Measurements from ENCODE around the gene TEAD1. TPM values are rescaled to one million over a fixed set of nuclear protein-coding genes. Genes with fewer than 3 reads are reported as not detected.

TEAD1 gene
- total and polyA plus RNA-seq, 10 of the 15 experiments (the other 5 are each of a cell fraction or from before 2014, with no cell fraction given), result 0.01 to 0.59 (median 0.04) TPM; not detected in 6

GRCh38 chr11:12711496-12711895 lies 37.3 kb downstream of the TEAD1 start:
- ChIA-PET SMC1A (ENCODE audit: uncharacterized antibody, unreplicated experiment) (no interaction called here), CTCF (no interaction called here), RAD21 (ENCODE audit: unreplicated experiment) (no interaction called here), POLR2A (no interaction called here)
- Histone ChIP-seq H3K27ac (ENCODE audit: control insufficient read depth, insufficient read depth) (no peak overlapping the region), H3K9ac (ENCODE audit: control insufficient read depth, insufficient read depth, low read length) (no peak overlapping the region), H3K4me2 (ENCODE audit: control insufficient read depth, insufficient read depth) (no peak overlapping the region), H2AFZ (ENCODE audit: control insufficient read depth, low read depth, low read length) (no peak overlapping the region), H3K36me3 (ENCODE audit: control insufficient read depth in 2 of 2, insufficient read depth in 2 of 2, low read length in 1 of 2) (no peaks in the 10 kb centered on the region), H4K20me1 (ENCODE audit: control insufficient read depth, insufficient read depth) (no peaks in the 10 kb centered on the region), H3K27me3 (replicated peaks in 1 of 2; ENCODE audit: control insufficient read depth in 2 of 2, insufficient read depth in 2 of 2, low read length in 1 of 2) (no peaks in the 10 kb centered on the region; a peak in 1 of 4 replicates), H3K4me3 (no peak overlapping the region), H3K4me1 (ENCODE audit: control insufficient read depth, insufficient read depth, low read length) (no peaks in the 10 kb centered on the region), H3K79me2 (ENCODE audit: control insufficient read depth, insufficient read depth, low read length) (no peaks in the 10 kb centered on the region), H3K9me3 (replicated peaks; ENCODE audit: control insufficient read depth, insufficient read depth, low read length) (no peaks in the 10 kb centered on the region)
- FAIRE-seq, result no peak
- WGBS (ENCODE audit: insufficient coverage, insufficient replicate concordance, low lambda C conversion rate, missing lambda C conversion rate), result 0% methylated on average over 1 of the region's 1 CpG
- no peak for DNase-seq (ENCODE audit: low read depth, low spot score)
- no TSS peak for BruUV-seq (replicated peaks)
- ATAC-seq, result no peak
- intact Hi-C loops (cut with micrococcal nuclease; ENCODE audit: unreplicated experiment), result no loop called here
- in situ Hi-C loops (cut with MboI), result no loop called here
- no peak for TF ChIP-seq EZH2 (IDR thresholded peaks at IDR 0.05; ENCODE audit: borderline replicate concordance, control insufficient read depth, low read depth, low read length)
- TF ChIP-seq RFX5 (IDR thresholded peaks at IDR 0.05; ENCODE audit: low read depth, low read length), result no peak
- TF ChIP-seq TCF3 (IDR thresholded peaks at IDR 0.05; ENCODE audit: borderline replicate concordance, insufficient read depth, low read depth, low read length), result no peak
- no peak for TF ChIP-seq NFYB (IDR thresholded peaks at IDR 0.05; ENCODE audit: insufficient read depth, low read depth, low read length)
- no peak for TF ChIP-seq MAX (IDR thresholded peaks at IDR 0.05; ENCODE audit: low read depth, low read length)
- TF ChIP-seq CBX5 (IDR thresholded peaks at IDR 0.05; ENCODE audit: low read depth), result no peak
- TF ChIP-seq NFXL1 (IDR thresholded peaks at IDR 0.05; ENCODE audit: borderline replicate concordance), result no peak
- no peak for TF ChIP-seq CREM (IDR thresholded peaks at IDR 0.05; ENCODE audit: low read depth)
- TF ChIP-seq ATF3 (IDR thresholded peaks at IDR 0.05; ENCODE audit: borderline replicate concordance, extremely low read depth, low read depth, low read length), result no peak
- no peak for TF ChIP-seq ZNF592 (IDR thresholded peaks at IDR 0.05)
- TF ChIP-seq POU2F2 (IDR thresholded peaks at IDR 0.05; ENCODE audit: borderline replicate concordance, low read depth, low read length), result no peak
- no peak for TF ChIP-seq FOXM1 (IDR thresholded peaks at IDR 0.05; ENCODE audit: low read depth, low read length)
- TF ChIP-seq CTCF (IDR thresholded peaks at IDR 0.05 in 2 of 3, conservative IDR thresholded peaks at IDR 0.05 in 1 of 3; ENCODE audit: control insufficient read depth in 2 of 3, extremely low read depth in 1 of 3, insufficient read depth in 1 of 3, low read depth in 3 of 3, low read length in 3 of 3), result no peak
- TF ChIP-seq SIX5 (IDR thresholded peaks at IDR 0.05; ENCODE audit: low read depth, low read length, severe bottlenecking), result no peak
- no peak for TF ChIP-seq FOS (IDR thresholded peaks at IDR 0.05; ENCODE audit: borderline replicate concordance, extremely low read depth, insufficient read length)
